HTR-8/SVneo (cell line): Measurements from ENCODE around the gene UBD.

Experiments
- DNase-seq: peaks from one replicate; pipeline ENCODE4 v3.0.0; 2011; ENCODE audit warnings: low spot score, mixed read lengths; ENCODE audit not compliant: insufficient read length
- FAIRE-seq: peaks from 2 replicates; lab custom pipeline; 2011; peaks lifted over from hg19 to GRCh38; lab: Jason Lieb, UNC

The UBD gene

DNA sequence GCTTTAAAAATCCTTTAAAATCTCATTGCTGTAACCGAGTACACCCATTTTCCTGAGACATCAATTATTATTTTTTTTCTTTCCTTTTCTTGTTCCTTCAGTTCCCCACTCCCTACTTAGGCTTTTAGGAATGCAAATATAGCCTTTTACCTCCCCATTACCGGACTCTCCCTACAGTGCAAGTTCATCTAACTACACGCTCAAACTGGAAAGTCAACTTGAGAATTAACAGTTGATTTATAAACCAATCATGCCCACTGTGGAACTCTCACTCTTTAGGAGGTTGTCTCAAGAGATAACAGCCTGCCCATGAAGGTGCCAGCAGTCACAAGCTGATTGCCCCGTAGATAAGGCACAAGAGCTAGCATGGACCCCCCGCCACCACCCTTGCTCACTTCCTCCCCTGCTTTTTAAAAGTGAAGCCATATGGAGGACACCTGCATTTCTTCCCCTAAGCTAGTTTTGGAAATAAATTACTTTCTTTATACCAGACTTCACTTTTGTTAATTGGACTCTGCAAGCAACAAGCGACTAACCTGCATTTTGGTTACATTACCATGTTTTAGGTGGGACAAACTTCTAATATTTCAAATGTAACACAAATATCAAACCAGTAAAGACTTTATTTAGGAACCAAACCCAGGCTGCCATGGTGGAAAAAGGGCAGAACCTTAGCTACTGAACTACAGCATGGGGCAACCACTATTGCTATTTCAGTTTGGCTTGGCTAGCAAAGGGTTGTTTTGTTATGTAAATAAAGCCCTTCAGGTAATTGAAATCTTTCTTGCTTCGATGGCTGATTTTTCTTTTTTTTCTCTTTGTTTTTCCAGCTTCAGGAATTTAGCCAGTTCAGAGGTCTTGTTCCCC lies 34.9 kb downstream of the UBD start:
- DNase-seq: no peak
- FAIRE-seq: no peak

DNA sequence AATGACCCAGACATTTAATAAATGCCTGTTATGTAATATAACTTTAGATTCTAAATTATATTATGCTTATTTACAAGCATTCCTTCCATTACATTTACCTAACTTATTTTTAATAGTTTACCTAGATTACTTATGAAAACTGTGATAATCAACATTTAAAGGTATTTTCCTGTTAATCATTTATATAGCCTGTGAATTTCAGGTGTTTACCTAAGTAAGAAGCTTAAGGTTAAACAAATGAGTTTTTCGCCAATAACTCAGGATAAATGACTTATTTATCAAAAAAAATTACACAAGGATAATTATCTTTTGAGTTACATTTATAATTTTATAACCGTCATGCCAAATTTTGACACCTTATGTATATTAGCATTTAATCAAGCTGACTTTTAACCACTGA lies 35.5 kb downstream of the UBD start:
- FAIRE-seq: no peak
- DNase-seq: no peak

DNA sequence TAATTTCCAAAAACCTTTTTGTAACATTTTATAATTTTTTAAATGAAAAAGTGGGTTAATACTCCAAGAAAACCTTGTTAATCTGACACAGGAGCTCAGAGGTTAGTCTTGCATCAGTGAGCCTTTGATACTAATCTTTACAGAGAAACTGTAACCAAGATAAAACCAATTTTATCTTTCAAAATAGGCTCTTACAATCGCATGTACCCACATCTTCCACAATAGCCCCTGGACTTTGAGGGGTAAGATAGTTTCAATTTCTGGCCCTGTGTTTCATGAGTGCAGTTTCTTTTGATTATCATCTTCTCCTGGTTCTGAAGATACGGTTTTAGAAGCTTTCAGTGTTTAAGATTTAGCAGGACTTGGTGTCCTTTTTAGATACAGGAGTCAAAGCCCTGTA lies 37.3 kb downstream of the UBD start:
- DNase-seq: no peak

DNA sequence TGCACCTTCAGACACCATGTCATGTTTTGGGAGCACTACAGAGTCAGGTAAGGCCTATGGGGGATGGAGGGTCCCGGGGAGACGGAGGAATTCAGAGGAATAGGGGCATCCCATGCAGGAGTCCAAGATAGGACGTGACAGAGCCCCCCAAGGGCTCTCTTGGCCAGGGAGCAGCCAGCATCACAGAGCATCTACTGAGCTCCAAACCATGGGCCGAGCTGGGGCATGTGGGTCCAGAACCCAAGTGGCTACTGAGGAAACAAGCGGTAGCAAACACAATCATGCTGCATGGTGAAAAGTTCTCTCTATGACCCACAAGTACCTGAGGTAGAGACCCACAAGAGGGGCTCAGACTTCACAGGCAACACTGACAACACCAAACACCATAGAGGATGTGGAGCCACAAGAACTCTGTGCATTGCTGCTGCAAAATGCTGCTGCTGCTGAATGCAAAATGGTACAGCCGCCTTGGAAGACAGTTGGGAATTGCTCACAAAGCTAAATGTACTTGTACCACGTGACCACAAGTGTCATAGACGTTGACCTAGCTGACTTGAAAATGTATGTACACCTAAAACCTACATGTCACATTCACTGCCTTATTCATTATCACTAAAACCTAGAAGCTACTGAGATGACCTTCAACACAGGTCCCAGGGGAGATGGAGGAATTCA lies 38.4 kb downstream of the UBD start:
- FAIRE-seq (no peak), DNase-seq (no peak)

More for the DNA sequence above, 37.3 kb downstream of the UBD start:
- FAIRE-seq: no peak

DNA sequence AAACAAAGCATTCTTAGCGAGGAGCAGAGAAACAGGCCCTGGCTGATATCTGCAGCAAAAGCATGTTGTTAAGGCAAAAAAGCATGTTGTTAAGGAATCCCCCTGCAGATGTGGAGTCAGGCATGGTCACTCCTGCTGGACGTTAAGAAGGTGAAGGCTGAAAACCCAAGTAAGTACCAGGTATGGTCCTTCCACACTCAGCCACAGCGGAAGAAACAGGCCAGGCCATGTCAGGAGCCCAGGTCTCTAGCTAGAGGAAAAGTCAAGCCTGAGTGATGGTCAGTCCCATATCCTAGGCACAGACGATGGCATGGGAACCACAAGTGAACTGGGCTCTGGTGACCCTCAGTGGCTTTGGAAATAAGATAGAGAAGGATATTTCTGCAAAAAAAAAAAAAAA lies 39.3 kb downstream of the UBD start:
- DNase-seq: no peak
- no peak for FAIRE-seq

DNA sequence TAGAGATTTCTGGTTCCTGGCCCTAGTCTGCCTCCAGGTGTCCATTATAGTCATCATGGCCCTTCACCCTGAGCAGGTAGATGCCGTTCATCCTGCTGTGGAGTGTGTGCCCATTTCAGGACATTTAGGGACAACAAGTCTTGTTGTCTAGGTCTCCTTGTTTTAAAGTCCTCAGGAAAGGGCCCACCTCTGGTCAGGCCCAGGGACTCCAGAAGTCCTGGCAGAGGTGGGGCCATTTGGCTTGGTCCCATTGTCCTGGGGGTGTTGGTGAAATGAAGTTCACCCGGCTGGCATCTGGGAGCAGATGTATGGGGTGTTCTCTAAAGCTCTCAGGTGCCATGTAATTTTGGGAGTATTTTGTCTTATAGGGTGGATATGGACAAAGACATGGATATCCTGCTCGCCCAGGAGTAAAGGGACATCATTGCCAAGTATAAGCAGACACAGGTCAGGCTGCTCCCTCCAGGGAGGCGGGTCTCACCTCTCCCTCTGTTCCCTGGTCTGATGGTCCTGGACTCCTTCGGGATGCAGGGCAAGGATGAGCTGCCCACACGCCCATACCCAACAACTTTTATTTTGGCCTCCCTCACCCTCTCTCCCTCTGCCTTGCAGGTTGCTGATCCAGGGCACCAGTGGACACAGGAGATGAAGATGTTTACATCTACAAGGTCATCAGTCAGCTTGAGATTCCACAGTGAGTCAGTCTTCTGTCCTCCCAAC lies 40.1 kb downstream of the UBD start:
- FAIRE-seq: no peak
- DNase-seq: no peak

DNA sequence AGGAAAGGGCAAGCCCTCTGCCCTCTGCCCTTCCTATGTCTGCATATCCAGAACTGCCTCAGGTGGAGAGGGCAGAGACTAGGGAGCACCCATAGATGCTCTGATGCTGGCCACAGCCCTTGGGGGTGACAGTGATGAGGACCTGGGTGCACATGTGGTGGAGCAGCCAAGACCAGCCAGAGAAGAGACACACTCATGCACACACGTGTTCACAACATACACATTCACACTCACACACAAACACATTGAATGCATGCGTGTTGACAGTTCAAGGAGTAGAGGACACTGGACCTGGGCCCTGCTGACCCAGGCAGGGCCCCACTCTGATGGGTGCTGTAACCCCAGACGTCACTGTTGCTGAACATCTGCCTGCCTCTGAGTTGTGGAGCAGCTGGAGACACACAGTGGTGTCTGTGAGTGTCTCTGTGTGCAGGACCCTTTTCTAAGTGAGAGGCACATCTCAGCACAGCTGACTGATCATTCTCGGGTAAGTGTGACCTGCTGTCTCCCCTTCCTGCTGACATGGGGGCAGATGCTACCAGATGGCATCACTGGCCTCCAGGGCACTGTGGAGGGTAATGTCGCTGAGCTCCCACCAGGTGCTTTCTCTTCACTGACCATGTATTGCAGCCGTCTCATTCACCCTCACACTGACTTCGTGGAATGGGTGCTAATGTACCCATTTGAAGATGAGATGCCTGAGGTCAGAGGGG lies 41.6 kb downstream of the UBD start:
- DNase-seq (no peak), FAIRE-seq (peak; percentile 44)

DNA sequence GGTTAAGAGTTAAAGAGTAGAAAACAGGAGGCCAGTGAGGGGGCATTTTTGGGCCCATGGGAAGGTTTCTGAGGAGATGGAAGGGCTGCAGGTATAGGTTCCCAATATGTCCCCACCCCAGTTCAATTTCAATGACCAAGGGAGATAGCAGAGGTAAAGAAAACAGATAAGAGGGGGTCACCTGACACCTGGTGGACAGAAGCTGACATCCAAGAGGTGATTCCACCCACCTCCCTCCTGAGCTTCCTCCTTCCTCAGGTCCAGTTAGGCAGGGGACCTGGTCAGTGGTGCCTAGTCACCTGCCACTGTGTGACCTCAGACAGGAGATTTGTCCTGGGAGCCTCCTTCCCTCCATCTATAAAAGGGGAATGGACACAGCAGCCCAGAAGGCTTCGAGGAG lies 42.3 kb downstream of the UBD start:
- no peak for FAIRE-seq
- DNase-seq: no peak

DNA sequence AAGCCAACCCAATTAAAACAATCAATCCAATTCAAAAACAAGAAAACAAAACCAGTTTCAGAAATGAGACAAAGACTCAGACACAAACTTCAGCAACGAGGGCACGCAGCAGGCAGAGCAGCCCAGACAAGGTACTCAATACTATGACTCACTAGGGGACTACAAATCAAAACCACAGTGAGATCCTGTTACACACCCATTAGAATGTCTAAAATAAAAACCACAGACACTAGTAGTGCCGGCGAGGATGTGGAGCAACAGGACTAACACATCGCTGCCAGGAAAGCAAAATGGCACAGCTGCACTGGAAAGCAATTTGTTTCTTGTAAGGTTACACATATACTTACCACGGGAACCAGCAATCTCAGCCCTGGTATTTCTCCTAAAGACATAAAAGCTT lies 43.4 kb downstream of the UBD start:
- DNase-seq: peak; percentile 59

DNA sequence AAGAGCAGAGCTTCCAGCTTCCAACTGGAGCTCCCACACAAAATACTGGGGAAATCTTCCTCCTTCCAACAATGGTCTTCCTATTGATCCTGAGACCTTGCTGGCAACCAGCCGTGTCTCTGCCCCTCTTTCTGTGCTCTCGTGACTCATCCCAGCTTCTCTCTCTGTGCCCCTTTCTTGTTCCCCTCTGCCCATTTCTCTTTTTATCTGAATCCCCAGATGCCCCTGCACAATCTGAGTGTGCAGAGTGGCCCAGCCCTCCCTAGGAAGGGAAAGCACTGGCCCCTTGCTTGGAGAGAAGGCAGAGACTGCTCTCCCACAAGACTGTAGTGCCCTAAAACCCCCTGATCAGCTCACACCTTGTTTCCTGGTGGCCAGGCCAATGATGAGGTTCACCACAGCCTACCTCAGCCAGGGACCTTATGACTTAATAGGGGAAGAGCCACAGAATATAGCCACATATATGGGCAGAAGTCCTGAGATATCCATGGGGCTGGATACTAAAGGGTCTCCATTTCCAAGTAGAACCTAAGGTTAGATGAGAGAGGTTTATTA lies 48.7 kb downstream of the UBD start:
- no peak for DNase-seq
- no peak for FAIRE-seq

More for the DNA sequence above, 43.4 kb downstream of the UBD start:
- FAIRE-seq: peak; percentile 80

DNA sequence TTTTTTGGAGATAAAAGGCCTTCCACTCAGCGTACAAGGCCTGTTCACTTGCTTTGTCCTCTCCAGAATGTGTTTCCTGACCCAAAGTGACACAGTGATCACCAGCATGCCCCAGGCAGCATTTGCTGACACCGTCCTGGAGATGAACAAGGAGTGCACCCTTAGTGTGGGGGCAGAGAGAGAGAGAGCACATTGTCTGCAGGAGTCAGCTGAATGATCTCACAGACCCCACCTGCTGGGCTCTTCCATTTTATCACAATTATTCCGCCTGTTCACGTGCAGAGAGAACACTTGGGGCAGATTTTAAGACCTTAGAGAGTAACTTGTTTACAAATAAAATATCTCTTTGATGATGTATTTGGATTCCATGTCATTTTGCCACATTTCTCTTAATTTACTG lies 49.3 kb downstream of the UBD start:
- FAIRE-seq (no peak), DNase-seq (peak; percentile 57)

DNA sequence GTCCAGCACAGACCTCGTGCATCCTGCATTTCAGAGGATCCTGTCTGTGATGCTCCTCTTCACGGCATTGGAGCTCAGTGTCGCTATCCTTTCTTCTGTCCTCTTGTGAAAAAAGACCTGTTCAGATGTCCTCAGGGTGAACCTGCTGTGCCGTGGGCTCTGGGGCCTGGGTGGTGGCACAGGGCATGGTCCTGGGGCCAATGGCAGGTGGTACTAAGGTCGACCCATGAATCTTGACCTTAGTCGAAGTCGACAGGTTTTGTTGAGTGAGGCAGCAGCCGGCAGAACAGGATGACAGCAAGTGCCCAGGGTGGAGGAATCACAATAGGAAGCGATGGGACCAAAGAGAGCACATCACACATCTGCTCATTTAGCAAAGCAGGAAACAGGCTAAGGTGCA lies 49.8 kb downstream of the UBD start:
- no peak for FAIRE-seq
- DNase-seq: no peak

DNA sequence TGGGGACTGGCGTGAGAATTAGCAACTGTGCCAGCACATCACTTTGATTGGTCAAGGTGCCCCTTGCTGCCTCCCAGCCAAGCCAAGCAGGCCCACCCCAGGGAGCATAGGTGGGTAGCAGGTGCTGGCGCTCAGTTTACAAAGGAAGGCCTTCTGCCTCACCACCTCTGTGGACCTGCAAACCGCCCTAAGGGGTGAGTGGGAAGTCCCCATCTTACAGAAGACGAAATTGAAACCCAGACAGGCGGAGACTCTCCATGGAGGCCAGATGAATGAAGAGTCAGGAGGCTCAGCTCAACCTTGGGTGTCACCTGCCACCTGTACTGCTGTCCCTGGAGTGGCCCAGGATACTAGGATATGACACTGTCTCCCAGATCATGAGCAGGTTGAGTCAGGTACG lies 50.3 kb downstream of the UBD start:
- DNase-seq (no peak), FAIRE-seq (peak; percentile 33)

DNA sequence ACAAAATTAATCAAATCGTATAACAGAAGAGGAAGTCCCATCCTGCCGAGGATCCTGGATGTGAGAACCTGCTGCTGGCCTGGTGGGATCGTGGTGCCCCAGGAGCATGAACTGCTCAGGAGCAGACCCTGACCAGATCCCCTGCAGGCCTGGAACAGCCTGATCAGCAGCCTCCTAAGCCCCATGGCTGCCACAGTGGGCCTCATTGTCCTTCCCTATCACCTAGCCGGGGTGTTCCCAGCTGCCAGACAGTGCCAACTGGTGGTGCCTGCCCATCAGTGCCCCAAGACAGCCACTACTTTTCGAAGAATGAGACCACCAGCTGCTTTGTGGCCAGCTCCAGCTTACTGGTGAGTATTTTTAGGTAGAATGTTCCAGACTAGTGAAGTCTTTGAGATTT lies 52.2 kb downstream of the UBD start:
- DNase-seq: no peak
- FAIRE-seq: no peak

DNA sequence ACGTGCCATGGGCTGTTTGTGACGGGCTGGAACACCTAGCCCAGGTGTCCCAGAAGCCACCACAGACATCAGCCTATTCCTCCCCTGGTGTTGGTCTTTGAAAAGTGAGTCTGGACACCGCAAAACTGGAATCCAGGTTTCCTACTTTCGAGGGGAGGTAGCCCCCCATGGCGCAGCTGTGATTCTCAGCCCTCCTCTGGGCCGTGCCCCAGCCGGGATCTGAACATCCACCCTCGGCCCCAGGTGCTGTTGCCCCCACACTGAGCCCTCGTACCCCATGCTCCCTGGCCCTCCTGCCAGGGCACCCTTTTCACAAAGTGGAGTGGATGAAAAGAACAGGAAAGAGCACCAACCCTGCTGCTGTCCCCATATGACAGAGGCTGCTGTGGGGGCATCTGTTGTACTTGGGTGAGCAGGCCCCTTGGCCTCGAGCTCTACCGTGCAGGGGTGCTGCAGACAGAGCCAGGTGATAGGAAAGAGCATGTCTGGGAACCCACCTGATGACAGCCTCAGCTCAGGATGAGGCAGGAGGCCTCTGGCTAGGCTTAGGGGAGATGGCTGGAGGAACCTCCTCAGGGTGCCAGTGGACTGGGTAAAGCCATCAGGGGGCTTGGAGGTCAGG lies 53.0 kb downstream of the UBD start:
- no peak for DNase-seq
- FAIRE-seq: no peak

DNA sequence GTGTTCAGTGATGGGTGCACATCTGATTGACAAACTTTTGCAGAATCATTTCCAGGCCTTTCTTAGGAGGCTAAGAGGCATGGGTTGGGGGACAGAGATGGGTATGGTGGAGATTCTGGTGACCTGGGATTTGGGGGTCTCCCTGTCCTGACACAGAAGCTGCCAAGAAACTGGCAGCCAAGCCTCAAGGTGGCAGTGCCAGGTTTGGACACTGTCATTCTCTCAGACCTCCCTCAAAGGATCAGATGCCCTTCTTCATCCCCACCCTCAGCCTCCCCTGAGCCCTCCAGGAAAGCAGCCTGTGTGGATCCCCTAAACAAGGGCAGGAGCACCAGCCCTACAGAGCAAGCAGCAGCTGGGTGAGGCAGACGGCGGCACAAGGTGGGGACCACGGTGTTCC lies 53.7 kb downstream of the UBD start:
- FAIRE-seq: no peak

More for the DNA sequence above, 53.7 kb downstream of the UBD start:
- DNase-seq: no peak
